SK-N-DZ (cell line): Measurements from ENCODE around the gene PPP1R11.

Experiments used
- small RNA-seq, 2 experiments: library from RNA; depleted of rRNA; stranded (forward); fragments of <200 nt; gene quantifications; one replicate each; pipeline ENCODE3, GENCODE V24; 2014

PPP1R11 gene

Small RNAs within 50 kb of the gene (small RNA-seq; reads per million reads assigned to genes)
- gene RF02218 (0 reads per million in 2 experiments), gene RF02219 (0 reads per million in 2 experiments), gene RF02220 (0 reads per million in 2 experiments)
